Stimulated activated CD4-positive, alpha-beta T cell treated with anti-CD3 and anti-CD28 coated beads, Interleukin-15, amount 100 ng/mL, for 24 hours (primary cell): ENCODE measurements around the gene OTUD3.
"Not testable (repeated sequence)": the region's sequence is repeated elsewhere in the genome, so short reads cannot be mapped to it uniquely, and the experiment has no call there.

Source experiments
- DNase-seq: peaks from one replicate; pipeline ENCODE4 v3.0.0-alpha.2; 2020

OTUD3 gene

GRCh38 chr1:19920132-19920710 lies 38.0 kb downstream of the OTUD3 start:
- DNase-seq, result no peak

DNA sequence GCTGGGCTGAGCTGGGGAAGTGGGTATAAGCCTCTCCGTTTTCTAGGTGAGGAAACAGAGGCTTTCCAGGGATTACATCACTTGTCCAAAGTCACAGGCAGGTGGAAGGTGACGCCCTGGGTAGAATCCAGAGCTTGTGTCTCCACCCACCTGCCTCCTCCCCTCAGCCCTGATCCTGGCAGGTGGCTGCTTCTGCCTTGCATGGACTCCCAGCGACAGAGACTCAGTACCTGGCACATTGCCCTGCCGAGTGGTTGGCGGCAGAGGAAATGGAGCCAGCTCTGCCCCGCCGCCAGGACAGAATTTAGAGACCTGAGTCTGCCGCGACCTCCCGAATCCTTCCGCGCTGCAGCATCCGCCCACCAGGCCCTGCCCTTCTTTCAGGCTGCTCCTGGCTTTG lies 39.1 kb downstream of the OTUD3 start:
- no peak for DNase-seq

DNA sequence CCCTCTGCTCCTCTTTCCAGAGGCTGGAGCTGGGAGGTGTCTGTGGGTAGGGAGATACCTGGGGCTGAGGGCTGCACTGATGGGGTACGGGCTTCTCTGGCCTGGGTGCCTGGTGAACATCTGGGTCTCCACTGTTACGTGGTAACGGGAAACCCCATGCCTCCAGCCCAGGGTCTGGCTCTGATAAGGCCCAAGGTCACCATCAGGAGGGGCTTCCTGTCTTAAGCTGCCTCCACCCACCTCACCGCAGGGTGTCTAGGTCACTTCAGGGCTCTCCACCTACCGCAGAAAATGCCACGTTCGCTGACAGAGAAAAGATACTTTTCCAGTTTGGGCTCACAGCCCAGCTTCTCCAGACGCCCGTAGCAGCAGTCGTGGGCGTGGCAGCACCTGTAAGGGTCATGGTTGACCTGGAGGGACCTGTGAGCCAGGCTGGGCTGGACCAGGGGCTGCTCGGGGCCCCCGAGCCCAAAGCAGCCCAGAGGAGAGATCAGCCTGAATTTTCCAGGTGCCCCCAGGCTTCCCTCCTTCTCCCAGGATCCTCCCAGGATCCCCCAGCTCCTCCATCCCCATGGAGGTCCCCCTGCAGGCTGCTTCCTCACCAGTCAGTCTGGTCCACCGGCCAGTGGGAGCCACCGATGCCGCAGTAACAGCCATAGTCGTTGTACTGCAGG lies 40.0 kb downstream of the OTUD3 start:
- DNase-seq, result no peak

GRCh38 chr1:19923137-19923952 lies 41.1 kb downstream of the OTUD3 start, which contains the start of gene PLA2G2E:
TSS of gene PLA2G2E (minus strand) at chr1:19923617. CDS start at chr1:19923559, 58 bp downstream.
- no peak for DNase-seq

- DNase-seq, result no peak
Measured at GRCh38 chr1:19923953-19924346, 41.8 kb downstream of the OTUD3 start.

DNA sequence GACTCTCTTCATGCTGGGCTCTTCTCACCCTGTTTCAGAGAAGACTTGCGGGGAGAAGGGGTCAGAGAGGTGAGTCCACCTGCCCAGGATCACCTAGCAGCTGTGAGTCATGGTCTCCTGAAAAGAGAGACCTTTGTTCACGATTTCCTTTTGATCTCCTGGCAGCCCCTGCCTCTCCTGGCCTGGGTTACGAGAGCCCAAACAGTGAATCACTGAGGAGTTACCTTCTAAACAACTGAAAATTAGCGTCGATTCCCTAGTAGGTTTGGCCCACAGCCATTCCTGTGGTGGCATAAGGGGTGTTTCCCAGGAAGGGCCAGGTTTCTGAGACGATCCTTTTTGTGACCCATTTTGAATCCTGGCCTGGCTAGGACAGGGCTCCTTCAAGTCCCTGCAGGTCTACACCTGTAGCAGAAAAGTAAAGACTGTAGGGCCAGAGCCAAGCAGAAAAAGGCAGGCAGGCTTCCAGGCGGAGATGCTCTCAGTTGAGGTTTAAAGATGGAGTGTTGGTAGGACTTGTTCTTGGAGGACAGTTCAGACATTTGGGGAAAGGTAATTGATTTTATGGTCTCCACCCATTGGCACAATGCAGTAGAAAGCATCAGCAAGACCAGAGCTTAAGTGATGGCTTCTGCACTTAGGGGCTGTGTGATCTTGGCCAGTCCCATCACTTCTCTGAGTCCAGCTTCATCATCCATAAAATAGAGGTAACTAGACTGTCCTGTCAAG lies 43.3 kb downstream of the OTUD3 start:
- DNase-seq, result no peak

DNA sequence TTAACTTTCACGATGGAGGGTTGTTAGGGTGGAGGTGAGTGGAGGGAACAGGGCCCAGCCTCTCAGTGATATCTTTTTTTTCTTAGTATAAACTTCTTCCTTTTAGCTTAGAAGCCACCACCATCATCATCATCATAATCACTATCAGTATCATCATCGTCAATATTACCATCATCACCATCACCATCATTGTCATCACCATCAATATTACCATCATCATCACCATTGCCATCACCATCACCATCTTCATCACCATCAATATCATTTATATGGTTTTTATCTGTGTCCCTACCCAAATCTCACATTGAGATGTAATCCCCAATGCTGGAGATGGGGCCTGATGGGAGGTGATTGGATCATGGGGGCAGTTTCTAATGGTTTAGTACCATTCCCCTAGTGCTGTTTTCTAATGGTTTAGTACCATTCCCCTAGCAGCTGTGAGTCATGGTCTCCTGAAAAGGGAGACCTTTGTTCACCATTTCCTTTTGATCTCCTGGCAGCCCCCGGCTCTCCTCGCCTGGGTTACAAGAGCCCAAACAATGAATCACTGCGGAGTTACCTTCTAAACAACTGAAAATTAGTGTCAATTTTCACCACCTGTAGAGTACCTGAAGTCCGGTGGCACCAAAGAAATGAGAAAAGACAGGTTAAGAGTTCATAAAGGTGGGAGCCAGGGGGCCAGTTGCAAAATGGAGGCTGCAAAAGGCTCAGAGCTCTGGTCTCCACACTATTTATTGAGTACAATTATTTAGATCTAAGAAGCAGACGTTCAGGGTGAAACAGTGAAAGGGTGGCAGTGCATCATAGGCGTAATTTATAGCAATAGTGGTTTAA lies 44.3 kb downstream of the OTUD3 start:
- DNase-seq, result no peak

GRCh38 chr1:19927130-19927421 lies 44.9 kb downstream of the OTUD3 start:
- DNase-seq, result not testable (repeated sequence)

DNA sequence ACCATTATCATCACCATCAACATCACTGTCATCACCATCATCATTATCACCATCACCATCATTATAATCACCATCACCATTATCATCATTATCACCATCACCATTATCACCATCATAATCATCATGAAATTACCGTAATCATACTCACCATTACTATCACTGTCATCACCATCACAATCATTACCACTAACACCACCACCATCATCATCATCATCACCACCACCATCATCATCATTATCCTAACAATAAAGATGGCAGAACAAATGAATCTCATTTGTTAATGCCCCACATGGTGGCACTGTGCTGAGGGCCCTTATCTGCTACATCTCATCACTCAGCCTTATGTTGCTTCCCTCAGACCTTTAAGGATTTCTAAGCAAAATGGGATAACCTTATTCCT lies 50.7 kb downstream of the OTUD3 start:
- no peak for DNase-seq

- DNase-seq, result no peak
Measured at GRCh38 chr1:19934336-19934735, 52.1 kb downstream of the OTUD3 start.

DNA sequence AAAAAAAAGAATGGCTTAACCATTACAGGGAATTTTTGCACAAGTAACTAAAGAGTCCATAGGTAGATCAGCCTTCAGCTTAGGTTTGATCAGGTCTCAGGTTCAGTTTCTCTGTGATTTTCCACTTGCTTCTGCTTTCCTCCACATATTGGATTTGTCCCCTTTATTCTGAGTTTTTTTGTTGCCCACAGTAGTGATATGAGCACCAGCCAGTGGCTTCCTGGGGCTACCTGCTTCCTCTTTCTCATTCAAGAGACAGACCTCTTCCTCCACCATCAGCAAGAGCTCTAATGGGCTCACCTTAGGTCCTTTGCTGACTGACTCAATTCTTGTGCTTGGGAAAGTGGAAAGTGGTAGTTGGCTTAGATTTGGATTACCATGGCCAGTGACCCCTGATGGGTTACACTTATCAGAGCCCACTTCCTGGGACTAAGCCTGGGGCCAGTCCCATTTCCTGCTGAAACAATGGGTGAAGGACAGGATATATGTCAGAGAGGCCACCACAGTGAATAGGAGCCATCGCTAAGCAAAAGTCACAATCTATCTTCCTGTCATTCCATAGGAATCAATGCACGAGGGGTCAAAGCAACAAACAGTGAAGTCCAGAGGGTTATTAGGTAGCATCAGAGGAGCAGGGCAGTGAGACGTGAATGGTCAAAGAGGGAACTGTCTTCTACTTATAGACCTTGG lies 54.0 kb downstream of the OTUD3 start:
- no peak for DNase-seq

- no peak for DNase-seq
Measured at GRCh38 chr1:19938472-19938871, 56.3 kb downstream of the OTUD3 start.

DNA sequence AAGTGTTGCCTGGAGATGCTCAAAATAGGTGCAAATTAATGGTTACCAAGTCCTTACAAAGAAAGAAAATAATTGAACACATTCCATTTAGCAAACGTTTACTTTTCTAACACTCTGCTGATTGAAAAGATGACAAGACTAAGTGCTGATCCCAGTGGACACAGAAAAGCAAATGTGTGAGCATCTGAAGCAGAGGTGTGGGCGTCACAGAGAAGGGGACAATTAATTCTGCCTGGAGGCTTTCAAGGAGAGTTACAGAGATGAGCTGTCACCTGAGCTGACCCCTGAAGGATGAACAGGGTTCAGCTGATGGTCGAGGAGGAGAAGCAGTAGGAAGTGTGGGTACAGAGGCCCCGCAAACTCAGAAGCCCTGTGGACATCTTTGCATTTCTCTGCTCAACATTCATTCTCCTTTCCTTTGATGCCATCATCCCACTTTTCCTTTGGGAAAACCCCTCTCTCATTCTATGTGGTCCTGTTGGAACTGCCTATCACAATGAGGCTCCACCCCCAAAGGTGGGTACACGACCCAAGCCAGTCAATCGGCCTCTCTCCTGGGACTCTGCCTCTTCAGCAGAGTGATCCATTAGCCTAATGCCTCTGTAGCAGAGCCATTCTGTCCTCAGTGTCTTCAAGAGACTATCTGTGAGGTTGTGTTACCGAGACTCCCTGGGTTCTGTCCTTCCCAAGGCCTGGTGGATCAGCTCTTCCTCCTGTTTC lies 58.5 kb downstream of the OTUD3 start:
- DNase-seq, result no peak

- DNase-seq, result no peak
Measured at GRCh38 chr1:19941206-19941568, 59.0 kb downstream of the OTUD3 start.

DNA sequence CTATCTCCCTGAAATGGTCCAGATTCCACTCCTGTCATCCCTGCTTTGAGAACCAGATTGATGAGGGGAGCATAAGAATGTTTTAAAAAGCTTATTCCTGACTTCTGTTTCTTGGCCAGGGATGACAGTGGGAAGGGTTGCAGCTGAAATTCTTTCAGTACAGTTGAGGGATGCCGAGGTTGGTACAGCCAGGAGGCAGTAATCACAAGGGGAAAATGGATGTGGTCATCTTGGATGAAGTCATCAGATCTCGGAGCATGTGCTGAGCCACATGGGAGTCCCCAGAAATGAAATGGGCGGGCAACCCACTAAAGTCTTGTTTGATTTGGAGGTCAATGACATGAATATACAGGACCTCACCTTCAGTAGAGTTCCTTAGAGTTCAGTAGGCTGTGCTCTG lies 59.9 kb downstream of the OTUD3 start:
- no peak for DNase-seq

DNA sequence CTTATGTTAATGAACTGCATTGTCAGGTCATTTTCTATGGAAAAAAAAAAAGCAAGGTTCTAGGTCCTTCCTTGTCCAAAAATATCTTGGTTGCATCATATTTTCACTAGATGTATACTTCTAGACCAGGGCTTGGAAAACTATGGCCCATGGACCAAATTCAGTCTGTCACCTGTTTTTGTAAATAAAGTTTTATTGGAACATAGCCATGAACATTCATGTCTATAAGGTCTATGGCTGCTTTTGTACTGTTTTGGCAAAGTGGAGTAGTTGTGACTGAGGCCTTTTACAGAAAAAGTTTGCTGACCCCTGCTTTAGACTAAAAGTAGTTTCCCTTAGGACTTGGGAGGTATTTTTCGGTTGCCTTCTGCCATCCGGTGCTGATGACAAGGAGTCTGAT lies 60.5 kb downstream of the OTUD3 start:
- DNase-seq, result no peak

DNA sequence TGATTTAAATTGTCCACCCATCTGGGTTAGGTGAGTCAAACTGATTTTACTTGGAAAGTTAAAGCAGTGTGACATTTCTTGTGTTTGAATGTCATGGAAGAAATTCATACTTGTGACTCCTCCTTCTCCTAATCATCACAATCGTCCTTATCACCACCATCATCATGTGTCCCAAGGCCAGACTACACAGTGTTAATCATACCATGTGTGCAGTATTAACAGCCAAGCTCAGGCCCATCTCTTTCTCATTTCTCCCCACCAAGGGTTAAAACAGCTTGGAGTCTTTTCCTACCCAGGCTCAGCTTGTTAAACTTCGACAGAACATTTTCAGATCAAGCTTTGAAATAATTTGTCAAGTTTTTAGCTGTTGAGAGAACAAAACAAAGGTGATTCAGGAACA lies 63.7 kb downstream of the OTUD3 start:
- DNase-seq, result no peak

DNA sequence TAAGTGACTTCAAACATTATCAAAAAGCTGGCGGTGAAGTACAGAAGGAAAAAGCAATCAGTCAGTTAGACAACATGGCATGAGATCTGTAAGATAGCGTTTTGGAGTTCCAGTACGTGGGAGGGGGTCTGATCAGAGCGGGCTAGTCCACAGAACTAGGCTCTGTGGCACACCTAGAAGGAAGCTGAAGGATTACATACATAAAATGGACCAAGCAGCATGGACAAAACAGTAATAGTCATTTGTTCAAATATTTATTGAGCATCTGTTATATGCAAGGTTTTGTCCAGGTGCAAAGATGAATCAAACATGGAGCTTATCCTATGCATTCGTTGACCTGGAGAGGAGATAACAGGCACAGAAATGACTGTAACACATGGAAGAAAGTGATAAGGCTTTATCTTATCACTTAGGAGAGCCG lies 64.1 kb downstream of the OTUD3 start:
- DNase-seq, result no peak

GRCh38 chr1:19946971-19947370 lies 64.8 kb downstream of the OTUD3 start:
- DNase-seq, result no peak

- DNase-seq, result no peak
Measured at GRCh38 chr1:19949016-19949415, 66.8 kb downstream of the OTUD3 start.

DNA sequence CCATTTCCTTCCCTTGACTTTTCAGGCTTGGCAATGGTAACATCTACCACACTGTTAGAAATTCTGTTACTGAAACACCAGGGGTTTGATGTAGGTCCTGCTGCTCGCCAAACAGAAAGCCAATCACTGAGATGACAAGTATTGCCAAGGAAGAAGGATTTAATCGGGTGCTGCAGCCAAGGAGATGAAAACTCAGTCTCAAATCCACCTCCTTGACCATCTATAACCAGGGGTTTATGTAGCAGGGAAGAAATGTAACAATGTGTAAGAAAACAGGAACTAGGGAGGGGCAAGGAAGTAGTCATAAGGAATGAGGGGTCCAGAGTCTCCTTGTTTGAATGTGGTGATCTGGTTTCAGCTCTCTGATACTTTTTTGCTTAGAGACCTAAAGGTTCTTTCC lies 71.9 kb downstream of the OTUD3 start:
- no peak for DNase-seq
